Measurements from ENCODE around the gene ERCC6L.

DNA sequence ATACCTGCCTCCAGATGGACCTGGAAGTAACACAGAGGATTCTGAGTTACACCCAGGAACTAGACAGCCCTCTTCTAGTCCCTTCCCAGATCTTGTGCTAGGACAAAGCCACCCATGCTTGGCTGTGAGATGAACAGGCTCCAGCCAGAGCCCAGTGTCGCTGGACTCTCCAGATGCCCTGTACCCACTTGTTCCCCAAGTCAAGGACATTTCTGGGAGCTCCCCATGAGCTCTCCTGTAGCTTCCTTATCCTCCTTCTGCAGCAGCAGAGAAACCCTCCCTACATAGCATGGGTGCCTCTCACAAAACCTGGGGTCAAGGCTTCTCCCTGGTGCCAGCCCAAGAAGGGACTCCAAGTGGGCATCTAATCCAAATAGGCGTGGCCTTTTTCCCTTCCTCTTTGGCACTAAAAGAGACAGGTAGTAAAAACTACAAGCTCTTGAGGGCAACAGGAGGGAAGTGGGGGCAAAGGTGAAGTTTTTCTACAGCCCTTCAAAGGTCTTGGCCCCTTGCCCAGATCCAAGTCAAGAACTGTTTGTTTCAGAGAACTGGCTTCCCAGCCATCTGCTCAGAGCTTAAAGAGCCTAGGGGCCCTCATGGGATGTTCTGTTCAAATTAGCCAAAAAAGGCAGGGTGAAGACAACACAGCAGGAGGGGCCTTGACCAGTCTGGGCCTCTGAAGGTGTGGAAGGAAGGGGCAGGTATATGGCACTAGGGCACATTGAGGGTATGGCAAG lies 8.5 kb upstream of the ERCC6L start:
- TF ChIP-seq, protein P1, sequence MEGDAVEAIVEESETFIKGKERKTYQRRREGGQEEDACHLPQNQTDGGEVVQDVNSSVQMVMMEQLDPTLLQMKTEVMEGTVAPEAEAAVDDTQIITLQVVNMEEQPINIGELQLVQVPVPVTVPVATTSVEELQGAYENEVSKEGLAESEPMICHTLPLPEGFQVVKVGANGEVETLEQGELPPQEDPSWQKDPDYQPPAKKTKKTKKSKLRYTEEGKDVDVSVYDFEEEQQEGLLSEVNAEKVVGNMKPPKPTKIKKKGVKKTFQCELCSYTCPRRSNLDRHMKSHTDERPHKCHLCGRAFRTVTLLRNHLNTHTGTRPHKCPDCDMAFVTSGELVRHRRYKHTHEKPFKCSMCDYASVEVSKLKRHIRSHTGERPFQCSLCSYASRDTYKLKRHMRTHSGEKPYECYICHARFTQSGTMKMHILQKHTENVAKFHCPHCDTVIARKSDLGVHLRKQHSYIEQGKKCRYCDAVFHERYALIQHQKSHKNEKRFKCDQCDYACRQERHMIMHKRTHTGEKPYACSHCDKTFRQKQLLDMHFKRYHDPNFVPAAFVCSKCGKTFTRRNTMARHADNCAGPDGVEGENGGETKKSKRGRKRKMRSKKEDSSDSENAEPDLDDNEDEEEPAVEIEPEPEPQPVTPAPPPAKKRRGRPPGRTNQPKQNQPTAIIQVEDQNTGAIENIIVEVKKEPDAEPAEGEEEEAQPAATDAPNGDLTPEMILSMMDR (CRISPR knock-in tag; IDR thresholded peaks at IDR 0.05): no peak
- TF ChIP-seq SETDB1 (CRISPR knock-in tag; IDR thresholded peaks at IDR 0.05; ENCODE audit: borderline replicate concordance): no peak
- no peak for TF ChIP-seq SP4 (CRISPR knock-in tag; IDR thresholded peaks at IDR 0.05)
- TF ChIP-seq EZH2 (conservative IDR thresholded peaks at IDR 0.05; ENCODE audit: low read depth, low read length): no peak
- TF ChIP-seq, protein P2, sequence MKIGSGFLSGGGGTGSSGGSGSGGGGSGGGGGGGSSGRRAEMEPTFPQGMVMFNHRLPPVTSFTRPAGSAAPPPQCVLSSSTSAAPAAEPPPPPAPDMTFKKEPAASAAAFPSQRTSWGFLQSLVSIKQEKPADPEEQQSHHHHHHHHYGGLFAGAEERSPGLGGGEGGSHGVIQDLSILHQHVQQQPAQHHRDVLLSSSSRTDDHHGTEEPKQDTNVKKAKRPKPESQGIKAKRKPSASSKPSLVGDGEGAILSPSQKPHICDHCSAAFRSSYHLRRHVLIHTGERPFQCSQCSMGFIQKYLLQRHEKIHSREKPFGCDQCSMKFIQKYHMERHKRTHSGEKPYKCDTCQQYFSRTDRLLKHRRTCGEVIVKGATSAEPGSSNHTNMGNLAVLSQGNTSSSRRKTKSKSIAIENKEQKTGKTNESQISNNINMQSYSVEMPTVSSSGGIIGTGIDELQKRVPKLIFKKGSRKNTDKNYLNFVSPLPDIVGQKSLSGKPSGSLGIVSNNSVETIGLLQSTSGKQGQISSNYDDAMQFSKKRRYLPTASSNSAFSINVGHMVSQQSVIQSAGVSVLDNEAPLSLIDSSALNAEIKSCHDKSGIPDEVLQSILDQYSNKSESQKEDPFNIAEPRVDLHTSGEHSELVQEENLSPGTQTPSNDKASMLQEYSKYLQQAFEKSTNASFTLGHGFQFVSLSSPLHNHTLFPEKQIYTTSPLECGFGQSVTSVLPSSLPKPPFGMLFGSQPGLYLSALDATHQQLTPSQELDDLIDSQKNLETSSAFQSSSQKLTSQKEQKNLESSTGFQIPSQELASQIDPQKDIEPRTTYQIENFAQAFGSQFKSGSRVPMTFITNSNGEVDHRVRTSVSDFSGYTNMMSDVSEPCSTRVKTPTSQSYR (CRISPR knock-in tag; IDR thresholded peaks at IDR 0.05; ENCODE audit: borderline replicate concordance): no peak
- TF ChIP-seq EHMT2 (IDR thresholded peaks at IDR 0.05; ENCODE audit: borderline replicate concordance, low read depth, low read length): no peak
- no peak for TF ChIP-seq MYNN (CRISPR knock-in tag; IDR thresholded peaks at IDR 0.05; ENCODE audit: low read depth)
- TF ChIP-seq, protein P3, sequence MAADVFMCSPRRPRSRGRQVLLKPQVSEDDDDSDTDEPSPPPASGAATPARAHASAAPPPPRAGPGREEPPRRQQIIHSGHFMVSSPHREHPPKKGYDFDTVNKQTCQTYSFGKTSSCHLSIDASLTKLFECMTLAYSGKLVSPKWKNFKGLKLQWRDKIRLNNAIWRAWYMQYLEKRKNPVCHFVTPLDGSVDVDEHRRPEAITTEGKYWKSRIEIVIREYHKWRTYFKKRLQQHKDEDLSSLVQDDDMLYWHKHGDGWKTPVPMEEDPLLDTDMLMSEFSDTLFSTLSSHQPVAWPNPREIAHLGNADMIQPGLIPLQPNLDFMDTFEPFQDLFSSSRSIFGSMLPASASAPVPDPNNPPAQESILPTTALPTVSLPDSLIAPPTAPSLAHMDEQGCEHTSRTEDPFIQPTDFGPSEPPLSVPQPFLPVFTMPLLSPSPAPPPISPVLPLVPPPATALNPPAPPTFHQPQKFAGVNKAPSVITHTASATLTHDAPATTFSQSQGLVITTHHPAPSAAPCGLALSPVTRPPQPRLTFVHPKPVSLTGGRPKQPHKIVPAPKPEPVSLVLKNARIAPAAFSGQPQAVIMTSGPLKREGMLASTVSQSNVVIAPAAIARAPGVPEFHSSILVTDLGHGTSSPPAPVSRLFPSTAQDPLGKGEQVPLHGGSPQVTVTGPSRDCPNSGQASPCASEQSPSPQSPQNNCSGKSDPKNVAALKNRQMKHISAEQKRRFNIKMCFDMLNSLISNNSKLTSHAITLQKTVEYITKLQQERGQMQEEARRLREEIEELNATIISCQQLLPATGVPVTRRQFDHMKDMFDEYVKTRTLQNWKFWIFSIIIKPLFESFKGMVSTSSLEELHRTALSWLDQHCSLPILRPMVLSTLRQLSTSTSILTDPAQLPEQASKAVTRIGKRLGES (CRISPR knock-in tag; IDR thresholded peaks at IDR 0.05; ENCODE audit: borderline replicate concordance): no peak
- TF ChIP-seq ZNF549 (CRISPR knock-in tag; IDR thresholded peaks at IDR 0.05): no peak
- TF ChIP-seq ZNF101 (CRISPR knock-in tag; IDR thresholded peaks at IDR 0.05; ENCODE audit: borderline replicate concordance, low read depth): no peak
- no peak for TF ChIP-seq TAF1 (CRISPR knock-in tag; IDR thresholded peaks at IDR 0.05)
- TF ChIP-seq, protein P4, sequence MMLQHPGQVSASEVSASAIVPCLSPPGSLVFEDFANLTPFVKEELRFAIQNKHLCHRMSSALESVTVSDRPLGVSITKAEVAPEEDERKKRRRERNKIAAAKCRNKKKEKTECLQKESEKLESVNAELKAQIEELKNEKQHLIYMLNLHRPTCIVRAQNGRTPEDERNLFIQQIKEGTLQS (CRISPR knock-in tag; IDR thresholded peaks at IDR 0.05): no peak
- no peak for TF ChIP-seq POLR2AphosphoS5 (IDR thresholded peaks at IDR 0.05; ENCODE audit: low read depth, low read length)

Data from HepG2 (cell line).